Measurements from ENCODE around the gene OPN1SW.
A peak's percentile ranks its signal among the peaks of the same experiment; 100 is the strongest.

OPN1SW gene

GRCh38 chr7:128807191-128807590 is 31.6 kb upstream of the OPN1SW start:
- DNase-seq = no peak
- WGBS (ENCODE audit: extremely low coverage, insufficient coverage, low lambda C conversion rate) = no CpG with 5 or more reads among the region's 8 CpGs
- no peaks in the 10 kb centered on the region for H3K79me2 ChIP-seq (ENCODE audit: control insufficient read depth, insufficient read depth, low read length)
- no peak overlapping the region for H2BK15ac ChIP-seq (replicated peaks; ENCODE audit: low read depth)
- no peak overlapping the region for H2AK5ac ChIP-seq (ENCODE audit: low read length)
- H3K18ac ChIP-seq (ENCODE audit: low read length) = no peak overlapping the region
- no peaks in the 10 kb centered on the region for H3K27me3 ChIP-seq (ENCODE audit: insufficient read depth, low read length, poor library complexity)
- no peak overlapping the region for H3K4me2 ChIP-seq (ENCODE audit: low read length)
- no peaks in the 10 kb centered on the region for H3K79me1 ChIP-seq (ENCODE audit: low read length)
- H3K27ac ChIP-seq (ENCODE audit: low read depth, low read length) = no peak overlapping the region
- H4K8ac ChIP-seq (ENCODE audit: low read depth, low read length) = no peak overlapping the region
- H4K5ac ChIP-seq (ENCODE audit: low read length) = no peak overlapping the region
- H3K9ac ChIP-seq (ENCODE audit: low read length) = no peak overlapping the region
- no peak overlapping the region for H3K23ac ChIP-seq (ENCODE audit: low read length)
- no peak overlapping the region for H3K56ac ChIP-seq (ENCODE audit: low read length)
- H2BK5ac ChIP-seq (ENCODE audit: low read length) = no peak overlapping the region
- no peak overlapping the region for H2BK120ac ChIP-seq (ENCODE audit: low read depth, low read length)
- no peak overlapping the region for H3K4me3 ChIP-seq (ENCODE audit: low read length)
- peaks cover 4% of the 10 kb centered on the region for H3K36me3 ChIP-seq (ENCODE audit: control insufficient read depth, insufficient read depth, low read length)
- no peaks in the 10 kb centered on the region for H3K4me1 ChIP-seq (ENCODE audit: control insufficient read depth, low read depth, low read length)
- H3K4ac ChIP-seq (ENCODE audit: low read depth, low read length) = no peak overlapping the region

GRCh38 chr7:128805225-128805624 is 29.6 kb upstream of the OPN1SW start:
- Histone ChIP-seq H3K23ac (ENCODE audit: low read length) (no peak overlapping the region), H4K5ac (ENCODE audit: low read length) (no peak overlapping the region), H2BK15ac (replicated peaks; ENCODE audit: low read depth) (no peak overlapping the region), H3K27me3 (ENCODE audit: insufficient read depth, low read length, poor library complexity) (no peaks in the 10 kb centered on the region), H3K36me3 (ENCODE audit: control insufficient read depth, insufficient read depth, low read length) (peaks cover 4% of the 10 kb centered on the region), H3K79me2 (ENCODE audit: control insufficient read depth, insufficient read depth, low read length) (no peaks in the 10 kb centered on the region), H3K56ac (ENCODE audit: low read length) (no peak overlapping the region), H3K4me3 (ENCODE audit: low read length) (no peak overlapping the region), H2BK5ac (ENCODE audit: low read length) (no peak overlapping the region), H3K27ac (ENCODE audit: low read depth, low read length) (no peak overlapping the region), H3K18ac (ENCODE audit: low read length) (no peak overlapping the region), H4K8ac (ENCODE audit: low read depth, low read length) (no peak overlapping the region), H2BK120ac (ENCODE audit: low read depth, low read length) (no peak overlapping the region), H3K9ac (ENCODE audit: low read length) (no peak overlapping the region), H3K4me1 (ENCODE audit: control insufficient read depth, low read depth, low read length) (no peaks in the 10 kb centered on the region), H3K4ac (ENCODE audit: low read depth, low read length) (no peak overlapping the region), H2AK5ac (ENCODE audit: low read length) (no peak overlapping the region), H3K4me2 (ENCODE audit: low read length) (no peak overlapping the region), H3K79me1 (ENCODE audit: low read length) (no peaks in the 10 kb centered on the region)
- no peak for DNase-seq
- no CpG with 5 or more reads among the region's 5 CpGs for WGBS (ENCODE audit: extremely low coverage, insufficient coverage, low lambda C conversion rate)

DNA sequence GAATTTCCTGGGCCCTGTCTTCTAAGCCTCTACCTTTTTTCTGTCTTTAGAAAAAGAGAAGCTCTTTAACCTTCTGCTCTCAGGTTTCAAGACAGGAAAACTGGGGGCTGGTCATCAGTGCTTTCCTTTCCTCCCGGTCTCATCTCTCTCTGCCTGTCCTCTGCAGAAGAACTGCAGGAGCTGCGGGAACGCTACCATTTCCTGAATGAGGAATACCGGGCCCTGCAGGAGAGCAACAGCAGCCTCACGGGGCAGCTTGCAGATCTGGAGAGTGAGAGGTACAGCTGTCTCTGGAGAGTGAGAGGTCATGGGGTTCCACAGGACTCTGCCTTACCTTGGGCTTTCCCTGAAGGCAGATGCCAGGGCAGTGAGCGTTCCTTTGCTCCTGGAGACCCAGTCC is 28.9 kb upstream of the OPN1SW start:
- Histone ChIP-seq H3K27me3 (ENCODE audit: insufficient read depth, low read length, poor library complexity) (no peaks in the 10 kb centered on the region), H2AK5ac (ENCODE audit: low read length) (no peak overlapping the region), H3K79me1 (ENCODE audit: low read length) (no peaks in the 10 kb centered on the region), H3K23ac (ENCODE audit: low read length) (no peak overlapping the region), H4K5ac (ENCODE audit: low read length) (no peak overlapping the region), H3K18ac (ENCODE audit: low read length) (no peak overlapping the region), H3K4me3 (ENCODE audit: low read length) (no peak overlapping the region), H2BK15ac (replicated peaks; ENCODE audit: low read depth) (no peak overlapping the region), H3K9ac (ENCODE audit: low read length) (no peak overlapping the region), H3K79me2 (ENCODE audit: control insufficient read depth, insufficient read depth, low read length) (no peaks in the 10 kb centered on the region), H3K36me3 (ENCODE audit: control insufficient read depth, insufficient read depth, low read length) (peaks cover 4% of the 10 kb centered on the region), H3K4me2 (ENCODE audit: low read length) (no peak overlapping the region), H3K56ac (ENCODE audit: low read length) (no peak overlapping the region), H3K4me1 (ENCODE audit: control insufficient read depth, low read depth, low read length) (no peaks in the 10 kb centered on the region), H3K27ac (ENCODE audit: low read depth, low read length) (no peak overlapping the region), H3K4ac (ENCODE audit: low read depth, low read length) (no peak overlapping the region), H2BK5ac (ENCODE audit: low read length) (no peak overlapping the region), H4K8ac (ENCODE audit: low read depth, low read length) (no peak overlapping the region), H2BK120ac (ENCODE audit: low read depth, low read length) (no peak overlapping the region)
- DNase-seq = peak; percentile 59
- no CpG with 5 or more reads among the region's 6 CpGs for WGBS (ENCODE audit: extremely low coverage, insufficient coverage, low lambda C conversion rate)

DNA sequence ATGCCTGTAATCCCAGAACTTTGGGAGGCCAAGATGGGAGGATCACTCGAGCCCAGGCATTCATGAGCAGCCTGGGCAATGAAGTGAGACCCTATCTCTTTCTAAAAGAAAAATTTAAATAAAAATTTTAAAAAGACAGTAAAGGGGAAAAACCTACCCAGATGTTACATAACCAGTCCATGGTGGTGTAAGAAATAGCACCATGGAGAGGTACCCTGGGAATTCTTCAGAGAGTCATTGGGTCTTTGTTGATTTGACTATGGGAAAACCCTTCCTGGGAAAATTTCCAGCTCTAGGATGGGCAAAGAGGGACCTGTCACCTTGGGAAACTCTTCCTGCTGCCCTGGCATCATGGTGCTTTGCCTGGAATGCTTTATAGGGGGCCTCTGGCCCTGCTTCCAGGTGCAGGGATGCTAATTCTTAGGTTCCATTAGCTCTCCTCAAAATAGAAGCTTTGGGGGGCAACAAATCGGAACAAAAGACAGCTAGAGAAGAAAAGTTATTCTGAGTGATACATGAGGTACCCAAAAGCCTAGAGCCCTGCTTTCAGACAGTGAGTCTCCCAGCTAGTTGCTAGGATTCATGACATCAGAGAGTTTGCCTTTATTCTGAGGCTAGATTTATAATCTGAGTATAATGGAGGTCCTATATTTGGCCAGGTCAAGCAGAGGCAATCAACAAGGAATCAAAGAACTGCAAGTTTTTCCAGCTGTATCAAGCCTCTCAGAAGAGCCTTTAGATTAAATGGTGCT is 26.2 kb upstream of the OPN1SW start:
- no peaks in the 10 kb centered on the region for H3K79me2 ChIP-seq (ENCODE audit: control insufficient read depth, insufficient read depth, low read length)
- no peak for DNase-seq
- H3K9ac ChIP-seq (ENCODE audit: low read length) = no peak overlapping the region
- no peak overlapping the region for H2BK120ac ChIP-seq (ENCODE audit: low read depth, low read length)
- no peak overlapping the region for H4K5ac ChIP-seq (ENCODE audit: low read length)
- H3K4ac ChIP-seq (ENCODE audit: low read depth, low read length) = no peak overlapping the region
- H3K36me3 ChIP-seq (ENCODE audit: control insufficient read depth, insufficient read depth, low read length) = peaks cover 4% of the 10 kb centered on the region
- H3K4me1 ChIP-seq (ENCODE audit: control insufficient read depth, low read depth, low read length) = no peaks in the 10 kb centered on the region
- H3K4me3 ChIP-seq (ENCODE audit: low read length) = no peak overlapping the region
- no peak overlapping the region for H2AK5ac ChIP-seq (ENCODE audit: low read length)
- H4K8ac ChIP-seq (ENCODE audit: low read depth, low read length) = no peak overlapping the region
- H2BK15ac ChIP-seq (replicated peaks; ENCODE audit: low read depth) = no peak overlapping the region
- H3K27me3 ChIP-seq (ENCODE audit: insufficient read depth, low read length, poor library complexity) = no peaks in the 10 kb centered on the region
- H2BK5ac ChIP-seq (ENCODE audit: low read length) = no peak overlapping the region
- WGBS (ENCODE audit: extremely low coverage, insufficient coverage, low lambda C conversion rate) = no CpG with 5 or more reads among the region's 2 CpGs
- H3K4me2 ChIP-seq (ENCODE audit: low read length) = no peak overlapping the region
- H3K27ac ChIP-seq (ENCODE audit: low read depth, low read length) = no peak overlapping the region
- H3K56ac ChIP-seq (ENCODE audit: low read length) = no peak overlapping the region
- no peak overlapping the region for H3K18ac ChIP-seq (ENCODE audit: low read length)
- H3K23ac ChIP-seq (ENCODE audit: low read length) = no peak overlapping the region
- no peaks in the 10 kb centered on the region for H3K79me1 ChIP-seq (ENCODE audit: low read length)

DNA sequence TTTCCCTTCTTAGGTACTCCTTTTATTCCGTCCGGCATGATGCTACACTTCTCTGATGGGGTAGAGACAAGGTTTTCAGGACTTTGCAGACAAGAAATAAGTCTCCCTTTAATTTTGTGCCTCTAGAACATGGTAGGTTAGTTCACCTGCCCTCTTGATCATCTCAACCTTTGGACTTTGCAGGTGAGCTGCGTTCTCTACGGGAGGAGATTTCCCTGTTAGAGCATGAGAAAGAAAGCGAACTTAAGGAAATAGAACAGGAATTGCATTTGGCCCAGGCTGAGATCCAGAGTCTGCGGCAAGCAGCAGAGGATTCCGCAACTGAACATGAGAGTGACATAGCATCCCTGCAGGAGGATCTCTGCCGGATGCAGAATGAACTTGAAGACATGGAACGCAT is 25.4 kb upstream of the OPN1SW start:
- Histone ChIP-seq H3K9ac (ENCODE audit: low read length) (no peak overlapping the region), H3K4ac (ENCODE audit: low read depth, low read length) (no peak overlapping the region), H2AK5ac (ENCODE audit: low read length) (no peak overlapping the region), H3K23ac (ENCODE audit: low read length) (no peak overlapping the region), H3K27ac (ENCODE audit: low read depth, low read length) (no peak overlapping the region), H2BK5ac (ENCODE audit: low read length) (no peak overlapping the region), H2BK120ac (ENCODE audit: low read depth, low read length) (no peak overlapping the region), H3K4me1 (ENCODE audit: control insufficient read depth, low read depth, low read length) (no peaks in the 10 kb centered on the region), H3K4me2 (ENCODE audit: low read length) (no peak overlapping the region), H4K8ac (ENCODE audit: low read depth, low read length) (no peak overlapping the region), H3K79me2 (ENCODE audit: control insufficient read depth, insufficient read depth, low read length) (no peaks in the 10 kb centered on the region), H4K5ac (ENCODE audit: low read length) (no peak overlapping the region), H2BK15ac (replicated peaks; ENCODE audit: low read depth) (no peak overlapping the region), H3K56ac (ENCODE audit: low read length) (no peak overlapping the region), H3K36me3 (ENCODE audit: control insufficient read depth, insufficient read depth, low read length) (peaks cover 2% of the 10 kb centered on the region), H3K27me3 (ENCODE audit: insufficient read depth, low read length, poor library complexity) (no peaks in the 10 kb centered on the region), H3K79me1 (ENCODE audit: low read length) (no peaks in the 10 kb centered on the region), H3K18ac (ENCODE audit: low read length) (no peak overlapping the region), H3K4me3 (ENCODE audit: low read length) (no peak overlapping the region)
- DNase-seq = no peak
- no CpG with 5 or more reads among the region's 9 CpGs for WGBS (ENCODE audit: extremely low coverage, insufficient coverage, low lambda C conversion rate)

GRCh38 chr7:128800567-128800966 is 25.0 kb upstream of the OPN1SW start:
- no peak for DNase-seq
- Histone ChIP-seq H2BK120ac (ENCODE audit: low read depth, low read length) (no peak overlapping the region), H3K27me3 (ENCODE audit: insufficient read depth, low read length, poor library complexity) (no peaks in the 10 kb centered on the region), H3K27ac (ENCODE audit: low read depth, low read length) (no peak overlapping the region), H4K8ac (ENCODE audit: low read depth, low read length) (no peak overlapping the region), H3K9ac (ENCODE audit: low read length) (no peak overlapping the region), H4K5ac (ENCODE audit: low read length) (no peak overlapping the region), H3K56ac (ENCODE audit: low read length) (no peak overlapping the region), H3K4ac (ENCODE audit: low read depth, low read length) (no peak overlapping the region), H3K36me3 (ENCODE audit: control insufficient read depth, insufficient read depth, low read length) (no peaks in the 10 kb centered on the region), H2BK5ac (ENCODE audit: low read length) (no peak overlapping the region), H3K79me2 (ENCODE audit: control insufficient read depth, insufficient read depth, low read length) (no peaks in the 10 kb centered on the region), H3K4me3 (ENCODE audit: low read length) (no peak overlapping the region), H3K18ac (ENCODE audit: low read length) (no peak overlapping the region), H3K79me1 (ENCODE audit: low read length) (no peaks in the 10 kb centered on the region), H3K4me1 (ENCODE audit: control insufficient read depth, low read depth, low read length) (no peaks in the 10 kb centered on the region), H3K4me2 (ENCODE audit: low read length) (no peak overlapping the region), H2AK5ac (ENCODE audit: low read length) (no peak overlapping the region), H3K23ac (ENCODE audit: low read length) (no peak overlapping the region), H2BK15ac (replicated peaks; ENCODE audit: low read depth) (no peak overlapping the region)
- no CpG with 5 or more reads among the region's 3 CpGs for WGBS (ENCODE audit: extremely low coverage, insufficient coverage, low lambda C conversion rate)

Measured in mesendoderm (in vitro differentiated cells).